ENCODE results near the gene NPPA. TPM values are rescaled to one million over a fixed set of nuclear protein-coding genes. Genes with fewer than 3 reads are reported as not detected.
A peak's percentile ranks its signal among the peaks of the same experiment; 100 is the strongest.

NPPA gene
- total RNA-seq, 1 experiment from 2014 or later, result not detected

GRCh38 chr1:11806307-11806936 is 41.2 kb downstream of the NPPA start:
- H3K9me2 ChIP-seq (ENCODE audit: insufficient read depth), result no peaks in the 10 kb centered on the region
- TSS peak; percentile 69 for BruUV-seq (replicated peaks)
- peak overlapping the region; percentile 76 for H3K4me3 ChIP-seq
- H3K27ac ChIP-seq, result peak overlapping the region; percentile 60
- H3K27me3 ChIP-seq (ENCODE audit: insufficient read depth, low read depth), result no peaks in the 10 kb centered on the region
- peaks cover 27% of the 10 kb centered on the region; the same call in 1 of the 2 replicates for H3K4me1 ChIP-seq (replicated peaks; ENCODE audit: insufficient read depth)
- H3K79me2 ChIP-seq (ENCODE audit: low read depth), result peaks cover 29% of the 10 kb centered on the region
- H3K36me3 ChIP-seq (ENCODE audit: low read depth), result no peaks in the 10 kb centered on the region
- POLR2A ChIA-PET (ENCODE audit: unreplicated experiment), result interaction anchor here (0.6 to 0.7 kb wide), 3 partner anchors 19 to 210 kb away, joined by 3 to 14 read pairs (median 5); no protein-coding TSS in a partner anchor
- CTCF ChIA-PET, result interaction anchor here (0.6 to 0.9 kb wide), 2 partner anchors 15 to 148 kb away, joined by 4 read pairs; no protein-coding TSS in a partner anchor
- H4K20me1 ChIP-seq (ENCODE audit: insufficient read depth), result no peaks in the 10 kb centered on the region
- H3F3A ChIP-seq (ENCODE audit: insufficient read depth, low read depth), result peaks cover 8% of the 10 kb centered on the region; the same call in 1 of the 2 replicates
- no peaks in the 10 kb centered on the region for H3K9me3 ChIP-seq (ENCODE audit: insufficient read depth, low read depth)
- H2AFZ ChIP-seq, result peak overlapping the region; percentile 85
- intact Hi-C loops (cut with micrococcal nuclease; ENCODE audit: unreplicated experiment), result loop anchor here (1.0 to 5.0 kb wide), 4 partner anchors 15 to 534 kb away; partner anchors contain the start of genes AGTRAP, FBXO6 and UBIAD1
- H3K4me2 ChIP-seq, result peak overlapping the region; percentile 91
- TF ChIP-seq EZH2 (IDR thresholded peaks at IDR 0.05; ENCODE audit: low read depth), result no peak
- TF ChIP-seq CTCF (conservative IDR thresholded peaks at IDR 0.05), result no peak
- no peak for DNase-seq

GRCh38 chr1:11805422-11806306 is 41.9 kb downstream of the NPPA start, which contains the start of the genes CLCN6 and MTHFR:
TSS of gene CLCN6 (plus strand) at chr1:11806191. CDS start at chr1:11806263, 72 bp downstream.
TSS of gene MTHFR (minus strand) at chr1:11805964. CDS start at chr1:11803116, 2,848 bp downstream.
- BruUV-seq (replicated peaks), result no TSS peak

More at GRCh38 chr1:11805422-11806306, 41.9 kb downstream of the NPPA start, which contains the start of the genes CLCN6 and MTHFR:
- H3K9me2 ChIP-seq (ENCODE audit: insufficient read depth), result no peaks in the 10 kb centered on the region
- ChIA-PET CTCF (no interaction called here), POLR2A (ENCODE audit: unreplicated experiment) (no interaction called here)
- peaks cover 8% of the 10 kb centered on the region; the same call in 1 of the 2 replicates for H3F3A ChIP-seq (ENCODE audit: insufficient read depth, low read depth)
- intact Hi-C loops (cut with micrococcal nuclease; ENCODE audit: unreplicated experiment), result loop anchor here (1.0 to 5.0 kb wide), 5 partner anchors 14 to 533 kb away; partner anchors contain the start of genes AGTRAP, FBXO6 and UBIAD1
- H3K36me3 ChIP-seq (ENCODE audit: low read depth), result no peaks in the 10 kb centered on the region
- H3K79me2 ChIP-seq (ENCODE audit: low read depth), result peaks cover 29% of the 10 kb centered on the region
- H3K27me3 ChIP-seq (ENCODE audit: insufficient read depth, low read depth), result no peaks in the 10 kb centered on the region
- no peak for TF ChIP-seq CTCF (conservative IDR thresholded peaks at IDR 0.05)
- no peak for TF ChIP-seq EZH2 (IDR thresholded peaks at IDR 0.05; ENCODE audit: low read depth)
- H2AFZ ChIP-seq, result peak within 1 kb of the TSS; percentile 85
- H3K4me3 ChIP-seq, result peak within 1 kb of the TSS; percentile 87
- no peaks in the 10 kb centered on the region for H4K20me1 ChIP-seq (ENCODE audit: insufficient read depth)
- H3K4me2 ChIP-seq, result peak within 1 kb of the TSS; percentile 91
- no peaks in the 10 kb centered on the region for H3K9me3 ChIP-seq (ENCODE audit: insufficient read depth, low read depth)
- H3K27ac ChIP-seq, result peak within 1 kb of the TSS; percentile 82
- peak; percentile 92 to 100 for DNase-seq
- H3K4me1 ChIP-seq (replicated peaks; ENCODE audit: insufficient read depth), result peaks cover 27% of the 10 kb centered on the region; the same call in 1 of the 2 replicates
